DOHH2 (cell line): ENCODE measurements around the gene USF1.
A peak's percentile ranks its signal among the peaks of the same experiment; 100 is the strongest.
"Not testable (repeated sequence)": the region's sequence is repeated elsewhere in the genome, so short reads cannot be mapped to it uniquely, and the experiment has no call there.

Source experiments
- H3F3A ChIP-seq: fragments of 200-600 bp; sonication (generic), shearing (Covaris generic); 2 replicates; pipeline ENCODE4 v1.6.0; 2016; ENCODE audit warnings: antibody characterized with exemption, mild to moderate bottlenecking; ENCODE audit not compliant: control insufficient read depth, insufficient read depth
- H3K27ac ChIP-seq: fragments of 200-600 bp; sonication (generic); 2 replicates; pipeline ENCODE4 v1.5.1; 2014; ENCODE audit warnings: low read depth, mild to moderate bottlenecking, low read length, moderate library complexity
- H3K27me3 ChIP-seq: fragments of 200-600 bp; sonication (generic); 2 replicates; pipeline ENCODE4 v1.6.1; 2014; ENCODE audit warnings: mild to moderate bottlenecking, low read length, mixed read lengths; ENCODE audit not compliant: control insufficient read depth
- H3K36me3 ChIP-seq: fragments of 200-600 bp; sonication (generic); 2 replicates; pipeline ENCODE4 v1.6.1; 2014; ENCODE audit warnings: mild to moderate bottlenecking, low read length, moderate library complexity, mixed read lengths; ENCODE audit not compliant: control insufficient read depth
- H3K4me1 ChIP-seq: fragments of 200-600 bp; sonication (generic); 2 replicates; pipeline ENCODE4 v1.6.1; 2014; ENCODE audit warnings: mild to moderate bottlenecking, low read length, mixed read lengths; ENCODE audit not compliant: control insufficient read depth
- H3K4me2 ChIP-seq: fragments of 200-600 bp; sonication (generic); 2 replicates; pipeline ENCODE4 v1.6.0; 2014; ENCODE audit warnings: mild to moderate bottlenecking, low read length, moderate library complexity
- H3K4me3 ChIP-seq: fragments of 200-600 bp; sonication (generic); 2 replicates; pipeline ENCODE4 v1.5.1; 2014; ENCODE audit warnings: mild to moderate bottlenecking, low read length, mixed read lengths
- H3K79me2 ChIP-seq: fragments of 200-600 bp; sonication (generic); 2 replicates; pipeline ENCODE4 v1.6.1; 2014; ENCODE audit warnings: mild to moderate bottlenecking, low read length, mixed read lengths; ENCODE audit not compliant: control insufficient read depth
- H3K9me2 ChIP-seq: fragments of 200-600 bp; sonication (generic); replicated peaks from 2 replicates; pipeline ENCODE4 v1.6.1; 2014; ENCODE audit warnings: mild to moderate bottlenecking, low read length, mixed read lengths; ENCODE audit not compliant: control insufficient read depth
- H3K9me3 ChIP-seq: fragments of 200-600 bp; sonication (generic); 2 replicates; pipeline ENCODE4 v1.6.1; 2014; ENCODE audit warnings: antibody characterized with exemption, low read length, mixed read lengths; ENCODE audit not compliant: control insufficient read depth, insufficient read depth
- H4K20me1 ChIP-seq: fragments of 200-600 bp; sonication (generic); 2 replicates; pipeline ENCODE4 v1.6.0; 2014; ENCODE audit warnings: low read depth, mild to moderate bottlenecking, antibody characterized with exemption, low read length, moderate library complexity; ENCODE audit not compliant: control insufficient read depth, insufficient read depth
- EZH2phosphoT487 ChIP-seq: fragments of 200-600 bp; sonication (generic); IDR thresholded peaks from 2 replicates; pipeline ENCODE4 v1.6.1; 2017; ENCODE audit warnings: borderline replicate concordance, mild to moderate bottlenecking, antibody characterized with exemption, low read length, moderate library complexity, mixed read lengths
- TF ChIP-seq, protein P1 (sequence below): fragments of 200-600 bp; sonication (generic); IDR thresholded peaks from one replicate; pipeline ENCODE4 v1.5.1; 2014; ENCODE audit warnings: antibody characterized with exemption, mild to moderate bottlenecking, low read depth, low read length; ENCODE audit not compliant: poor library complexity, severe bottlenecking

Gene USF1

GRCh38 chr1:161017756-161018630 lies 27.8 kb downstream of the USF1 start:
- Histone ChIP-seq H3K4me2 (no peak overlapping the region), H3K9me2 (no peaks in the 10 kb centered on the region), H3K4me1 (peaks cover 35% of the 10 kb centered on the region), H3K9me3 (no peaks in the 10 kb centered on the region), H3K79me2 (peaks cover 13% of the 10 kb centered on the region), H3K36me3 (0 out of 2 replicates have a peak, but pooled peaks cover 2% of the 10 kb centered on the region), H3K27me3 (peaks cover 7% of the 10 kb centered on the region; the same call in 1 of the 2 replicates), H3F3A (peaks cover 14% of the 10 kb centered on the region), H3K4me3 (no peak overlapping the region), H4K20me1 (no peaks in the 10 kb centered on the region), H3K27ac (no peak overlapping the region)
- TF ChIP-seq EZH2phosphoT487, result no peak
- TF ChIP-seq, protein P1, sequence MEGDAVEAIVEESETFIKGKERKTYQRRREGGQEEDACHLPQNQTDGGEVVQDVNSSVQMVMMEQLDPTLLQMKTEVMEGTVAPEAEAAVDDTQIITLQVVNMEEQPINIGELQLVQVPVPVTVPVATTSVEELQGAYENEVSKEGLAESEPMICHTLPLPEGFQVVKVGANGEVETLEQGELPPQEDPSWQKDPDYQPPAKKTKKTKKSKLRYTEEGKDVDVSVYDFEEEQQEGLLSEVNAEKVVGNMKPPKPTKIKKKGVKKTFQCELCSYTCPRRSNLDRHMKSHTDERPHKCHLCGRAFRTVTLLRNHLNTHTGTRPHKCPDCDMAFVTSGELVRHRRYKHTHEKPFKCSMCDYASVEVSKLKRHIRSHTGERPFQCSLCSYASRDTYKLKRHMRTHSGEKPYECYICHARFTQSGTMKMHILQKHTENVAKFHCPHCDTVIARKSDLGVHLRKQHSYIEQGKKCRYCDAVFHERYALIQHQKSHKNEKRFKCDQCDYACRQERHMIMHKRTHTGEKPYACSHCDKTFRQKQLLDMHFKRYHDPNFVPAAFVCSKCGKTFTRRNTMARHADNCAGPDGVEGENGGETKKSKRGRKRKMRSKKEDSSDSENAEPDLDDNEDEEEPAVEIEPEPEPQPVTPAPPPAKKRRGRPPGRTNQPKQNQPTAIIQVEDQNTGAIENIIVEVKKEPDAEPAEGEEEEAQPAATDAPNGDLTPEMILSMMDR, result no peak

GRCh38 chr1:161017181-161017580 lies 28.6 kb downstream of the USF1 start:
- not testable (repeated sequence) for H3K27ac ChIP-seq, H4K20me1 ChIP-seq, H3K4me3 ChIP-seq, H3K9me2 ChIP-seq, H3K36me3 ChIP-seq, H3K27me3 ChIP-seq, H3K4me2 ChIP-seq, H3K9me3 ChIP-seq
- Histone ChIP-seq H3K79me2 (peaks cover 18% of the 10 kb centered on the region), H3K4me1 (peaks cover 42% of the 10 kb centered on the region), H3F3A (peaks cover 12% of the 10 kb centered on the region)

- H3K9me3 ChIP-seq, H3K27ac ChIP-seq, H3K4me3 ChIP-seq, H3K27me3 ChIP-seq, H3F3A ChIP-seq, H4K20me1 ChIP-seq, H3K36me3 ChIP-seq, H3K9me2 ChIP-seq, H3K4me2 ChIP-seq: not testable (repeated sequence)
- peaks cover 18% of the 10 kb centered on the region for H3K79me2 ChIP-seq
- peaks cover 41% of the 10 kb centered on the region for H3K4me1 ChIP-seq
Measured at GRCh38 chr1:161016683-161017082, 29.1 kb downstream of the USF1 start.

- H3K36me3 ChIP-seq, result 0 out of 2 replicates have a peak, but pooled peaks cover 3% of the 10 kb centered on the region
- peak overlapping the region; percentile 87 for H3K4me2 ChIP-seq
- H3F3A ChIP-seq, result peaks cover 6% of the 10 kb centered on the region
- H3K9me2 ChIP-seq, result no peaks in the 10 kb centered on the region
- peaks cover 26% of the 10 kb centered on the region for H3K4me1 ChIP-seq
- H3K4me3 ChIP-seq, result peak overlapping the region; percentile 64
- peak overlapping the region; percentile 43 for H3K27ac ChIP-seq
- H3K9me3 ChIP-seq, result no peaks in the 10 kb centered on the region
- TF ChIP-seq EZH2phosphoT487, result no peak
- TF ChIP-seq, protein P1, result no peak
- H3K79me2 ChIP-seq, result peaks cover 11% of the 10 kb centered on the region; the same call in 1 of the 2 replicates
- no peaks in the 10 kb centered on the region for H4K20me1 ChIP-seq
- no peaks in the 10 kb centered on the region for H3K27me3 ChIP-seq
Measured at GRCh38 chr1:161013488-161014230, 32.1 kb downstream of the USF1 start.
